Trophoblast cell (in vitro differentiated cells and primary cell): ENCODE measurements around the gene FRMD8.

ENCODE experiments used
- DNase-seq, 2 donors: peaks; one replicate each; pipeline ENCODE4 v3.0.0-alpha.2; 2016
- H2AFZ ChIP-seq: 2 replicates; pipeline ENCODE4 v1.6.1; 2013; ENCODE audit warnings: low read length, moderate library complexity, mild to moderate bottlenecking; ENCODE audit not compliant: insufficient read depth, poor library complexity
- H2AK5ac ChIP-seq: 2 replicates; pipeline ENCODE4 v1.6.1; 2013; ENCODE audit warnings: mild to moderate bottlenecking, low read length
- H2BK120ac ChIP-seq: 2 replicates; pipeline ENCODE4 v1.6.1; 2013; ENCODE audit warnings: low read length, mild to moderate bottlenecking, moderate library complexity; ENCODE audit not compliant: insufficient read depth, poor library complexity
- H2BK12ac ChIP-seq: 2 replicates; pipeline ENCODE4 v1.6.1; 2013; ENCODE audit warnings: mild to moderate bottlenecking, low read length, moderate library complexity
- H2BK5ac ChIP-seq: 2 replicates; pipeline ENCODE4 v1.6.1; 2013; ENCODE audit warnings: low read length, low read depth, moderate library complexity, mild to moderate bottlenecking; ENCODE audit not compliant: poor library complexity
- H3K14ac ChIP-seq: 2 replicates; pipeline ENCODE4 v1.6.1; 2013; ENCODE audit warnings: mild to moderate bottlenecking, low read length
- H3K18ac ChIP-seq: 2 replicates; pipeline ENCODE4 v1.6.1; 2013; ENCODE audit warnings: mild to moderate bottlenecking, low read length
- H3K23ac ChIP-seq: 2 replicates; pipeline ENCODE4 v1.6.1; 2013; ENCODE audit warnings: low read length
- H3K27ac ChIP-seq: 2 replicates; pipeline ENCODE4 v1.5.1; 2013; ENCODE audit warnings: low read depth, mild to moderate bottlenecking, inconsistent platforms, low read length, moderate library complexity
- H3K27me3 ChIP-seq: 2 replicates; pipeline ENCODE4 v1.6.1; 2013; ENCODE audit warnings: inconsistent platforms, mild to moderate bottlenecking, low read length, moderate library complexity; ENCODE audit not compliant: insufficient read depth
- H3K36me3 ChIP-seq, 2 experiments: 1 replicate in 1 of 2; 2 replicates in 1 of 2; pipeline ENCODE4 v1.6.1; 2013; ENCODE audit warnings: low read length in 2 of 2, mild to moderate bottlenecking in 2 of 2, moderate library complexity in 1 of 2; ENCODE audit not compliant: insufficient read depth in 2 of 2, control insufficient read depth in 1 of 2
- H3K4ac ChIP-seq: 2 replicates; pipeline ENCODE4 v1.6.1; 2013; ENCODE audit warnings: low read depth, mild to moderate bottlenecking, low read length, moderate library complexity
- H3K4me1 ChIP-seq, 2 experiments: 1 replicate in 1 of 2; 2 replicates in 1 of 2; pipeline ENCODE4 v1.6.1; 2013; ENCODE audit warnings: low read length in 2 of 2, mild to moderate bottlenecking in 2 of 2, moderate library complexity in 1 of 2; ENCODE audit not compliant: insufficient read depth in 2 of 2, control insufficient read depth in 1 of 2
- H3K4me2 ChIP-seq: 2 replicates; pipeline ENCODE4 v1.6.1; 2013; ENCODE audit warnings: inconsistent platforms, mild to moderate bottlenecking, low read length, moderate library complexity
- H3K4me3 ChIP-seq: 2 replicates; pipeline ENCODE4 v1.5.1; 2013; ENCODE audit warnings: mild to moderate bottlenecking, low read depth, low read length, inconsistent platforms
- H3K79me1 ChIP-seq: one replicate; pipeline ENCODE4 v1.6.1; 2013; ENCODE audit warnings: low read length
- H3K79me2 ChIP-seq: 2 replicates; pipeline ENCODE4 v1.6.1; 2013; ENCODE audit warnings: low read length, mild to moderate bottlenecking; ENCODE audit not compliant: control insufficient read depth, insufficient read depth, poor library complexity
- H3K9ac ChIP-seq: 2 replicates; pipeline ENCODE4 v1.6.1; 2013; ENCODE audit warnings: mild to moderate bottlenecking, low read length
- H3K9me3 ChIP-seq: 2 replicates; pipeline ENCODE4 v1.6.1; 2013; ENCODE audit warnings: low read depth, mild to moderate bottlenecking, control low read depth, inconsistent platforms, low read length; ENCODE audit not compliant: insufficient read depth
- H4K12ac ChIP-seq: 2 replicates; pipeline ENCODE4 v1.6.1; 2013; ENCODE audit warnings: low read depth, mild to moderate bottlenecking, low read length, moderate library complexity
- H4K8ac ChIP-seq: 2 replicates; pipeline ENCODE4 v1.6.1; 2013; ENCODE audit warnings: low read depth, mild to moderate bottlenecking, low read length, moderate library complexity
- H4K91ac ChIP-seq: one replicate; pipeline ENCODE4 v1.6.1; 2013; ENCODE audit warnings: low read depth, mild to moderate bottlenecking, low read length, moderate library complexity
- WGBS: extraction: QIAGEN DNeasy Blood & Tissue Kit; methylation state at CpG from one replicate; pipeline ENCODE4 v1.1.7; 2013; ENCODE audit warnings: missing lambda C conversion rate; ENCODE audit not compliant: insufficient read length, insufficient coverage; ENCODE audit errors: extremely low coverage; 5-methylcytosine and 5-hydroxymethylcytosine counted together

The FRMD8 gene

DNA sequence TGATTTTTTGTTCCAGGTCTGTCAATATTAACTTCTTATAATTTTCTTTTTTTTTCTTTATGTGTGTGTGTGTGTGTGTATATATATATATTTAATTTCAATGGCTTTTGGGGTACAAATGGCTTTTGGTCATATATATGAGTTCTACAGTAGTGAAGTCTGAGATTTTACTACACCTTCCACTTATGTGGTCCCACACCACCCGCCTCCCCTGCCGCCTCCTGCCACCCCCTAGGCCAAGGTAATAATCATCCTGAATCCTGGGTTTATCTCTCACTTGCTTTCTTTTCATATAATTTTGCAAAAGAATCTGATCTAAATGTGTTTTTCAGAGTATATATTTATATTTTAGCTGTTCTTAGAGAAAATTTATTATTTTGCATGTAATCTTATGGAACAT, 47.2 kb downstream of the FRMD8 start:
- Histone ChIP-seq H3K27me3 (no peaks in the 10 kb centered on the region), H3K9ac (no peak overlapping the region), H3K4me2 (no peak overlapping the region), H3K23ac (no peak overlapping the region), H3K4ac (no peak overlapping the region), H2AK5ac (no peak overlapping the region), H3K27ac (no peak overlapping the region), H3K4me3 (no peak overlapping the region), H2BK120ac (no peak overlapping the region), H2BK12ac (no peak overlapping the region), H3K36me3 (peaks cover 16 to 30% of the 10 kb centered on the region in 2 experiments), H4K8ac (no peak overlapping the region), H2AFZ (no peak overlapping the region), H3K9me3 (no peaks in the 10 kb centered on the region), H4K12ac (no peak overlapping the region), H2BK5ac (no peak overlapping the region), H3K4me1 (peaks cover 5 to 11% of the 10 kb centered on the region in 2 experiments), H4K91ac (no peak overlapping the region), H3K79me1 (peaks cover 1% of the 10 kb centered on the region), H3K18ac (no peak overlapping the region), H3K14ac (no peak overlapping the region), H3K79me2 (peaks cover 8% of the 10 kb centered on the region)
- WGBS = no CpG with 5 or more reads among the region's 2 CpGs
- DNase-seq = no peak

DNA sequence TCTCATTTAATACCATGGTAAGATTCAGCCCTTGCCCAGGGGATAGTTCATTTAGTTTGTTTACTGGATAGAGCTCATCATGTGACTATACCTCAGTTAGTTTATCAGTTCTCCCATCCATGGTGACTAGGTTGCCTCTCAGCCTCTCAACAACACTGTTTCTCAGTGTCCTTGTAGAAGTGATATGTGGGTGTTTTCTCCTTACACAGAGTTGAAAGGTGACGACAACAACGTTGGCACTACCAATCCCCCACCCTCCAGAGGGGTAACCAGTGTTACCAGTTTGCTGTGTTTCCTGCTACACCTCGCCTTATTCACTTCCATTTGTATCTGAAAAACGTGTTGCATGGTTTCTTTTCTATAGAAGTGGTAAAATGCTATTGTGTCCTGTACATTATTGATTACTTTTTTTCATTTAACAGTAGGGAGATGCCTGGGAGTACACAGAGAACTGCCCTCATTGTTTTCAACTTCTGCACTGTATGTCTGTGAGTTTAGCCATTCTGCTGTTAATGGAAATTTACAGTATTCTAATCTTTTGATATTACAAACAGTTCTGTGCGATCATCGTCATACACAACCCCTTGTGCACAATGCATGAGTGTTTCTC, 47.7 kb downstream of the FRMD8 start:
- H3K4me1 ChIP-seq = peaks cover 4 to 10% of the 10 kb centered on the region in 2 experiments
- no peak overlapping the region for H4K8ac ChIP-seq
- peaks cover 1% of the 10 kb centered on the region for H3K79me1 ChIP-seq
- peak overlapping the region; percentile 34 for H3K27ac ChIP-seq
- no peaks in the 10 kb centered on the region for H3K9me3 ChIP-seq
- peak overlapping the region; percentile 67 for H3K23ac ChIP-seq
- no peaks in the 10 kb centered on the region for H3K27me3 ChIP-seq
- peak in 1 of 2 donors; percentile 30 for DNase-seq
- H3K4ac ChIP-seq = no peak overlapping the region
- H2AFZ ChIP-seq = no peak overlapping the region
- peaks cover 16 to 32% of the 10 kb centered on the region in 2 experiments for H3K36me3 ChIP-seq
- H4K12ac ChIP-seq = no peak overlapping the region
- no peak overlapping the region for H3K14ac ChIP-seq
- H3K79me2 ChIP-seq = peaks cover 7% of the 10 kb centered on the region
- peak overlapping the region; percentile 14 for H3K18ac ChIP-seq
- H3K4me2 ChIP-seq = no peak overlapping the region
- no peak overlapping the region for H3K4me3 ChIP-seq
- H2BK120ac ChIP-seq = no peak overlapping the region
- no peak overlapping the region for H4K91ac ChIP-seq
- H3K9ac ChIP-seq = no peak overlapping the region
- H2AK5ac ChIP-seq = no peak overlapping the region
- H2BK5ac ChIP-seq = no peak overlapping the region
- WGBS = no CpG with 5 or more reads among the region's 6 CpGs
- no peak overlapping the region for H2BK12ac ChIP-seq

DNA sequence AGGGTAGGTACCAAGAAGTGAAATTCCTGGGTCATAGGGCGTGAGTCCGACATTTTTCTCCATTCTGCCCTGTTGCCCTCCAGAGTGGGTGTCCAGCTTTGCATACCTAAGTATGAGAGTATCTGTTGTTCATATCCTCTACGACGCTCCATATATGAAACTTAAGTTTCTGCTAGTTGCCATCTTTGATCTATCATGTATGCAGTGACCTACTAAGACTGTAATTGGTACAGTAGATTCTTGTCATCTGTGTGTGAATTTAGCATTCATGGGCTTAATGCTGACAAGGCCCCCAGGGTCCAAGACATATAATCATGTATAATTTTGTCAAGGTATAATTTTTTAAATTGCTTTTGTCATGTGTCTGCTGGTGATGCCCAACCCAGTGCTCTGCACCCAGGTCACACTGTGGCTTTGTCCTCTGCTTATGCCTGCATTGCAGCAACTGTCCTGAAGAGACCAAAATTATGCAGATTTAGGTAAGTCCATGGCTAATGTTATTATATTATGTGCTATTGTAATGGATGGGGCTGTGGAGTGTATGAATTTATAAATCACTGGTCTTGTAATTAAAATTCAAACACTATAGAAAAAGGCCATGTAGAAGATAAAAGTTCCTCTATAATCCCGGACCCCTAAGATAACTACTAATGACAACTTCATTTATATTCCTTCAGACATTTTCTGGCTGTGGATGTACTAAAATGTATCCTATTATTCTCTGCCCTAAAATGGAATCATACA, 48.4 kb downstream of the FRMD8 start:
- no peak overlapping the region for H4K91ac ChIP-seq
- H3K4me1 ChIP-seq = peaks cover under 1 to 6% of the 10 kb centered on the region in 2 experiments
- H3K27me3 ChIP-seq = no peaks in the 10 kb centered on the region
- no peak overlapping the region for H4K8ac ChIP-seq
- H3K4me2 ChIP-seq = no peak overlapping the region
- H3K4ac ChIP-seq = no peak overlapping the region
- H3K23ac ChIP-seq = no peak overlapping the region
- no peak overlapping the region for H2AFZ ChIP-seq
- H3K4me3 ChIP-seq = no peak overlapping the region
- no peak overlapping the region for H3K18ac ChIP-seq
- H2AK5ac ChIP-seq = no peak overlapping the region
- peak in 1 of 2 donors; percentile 26 for DNase-seq
- no peak overlapping the region for H2BK120ac ChIP-seq
- H3K79me1 ChIP-seq = no peaks in the 10 kb centered on the region
- H2BK5ac ChIP-seq = no peak overlapping the region
- no peak overlapping the region for H3K27ac ChIP-seq
- no peaks in the 10 kb centered on the region for H3K9me3 ChIP-seq
- H3K9ac ChIP-seq = no peak overlapping the region
- no peak overlapping the region for H4K12ac ChIP-seq
- H3K14ac ChIP-seq = no peak overlapping the region
- H2BK12ac ChIP-seq = no peak overlapping the region
- peaks cover 16 to 30% of the 10 kb centered on the region in 2 experiments for H3K36me3 ChIP-seq
- WGBS = no CpG with 5 or more reads among the region's 5 CpGs
- H3K79me2 ChIP-seq = peaks cover 4% of the 10 kb centered on the region

DNA sequence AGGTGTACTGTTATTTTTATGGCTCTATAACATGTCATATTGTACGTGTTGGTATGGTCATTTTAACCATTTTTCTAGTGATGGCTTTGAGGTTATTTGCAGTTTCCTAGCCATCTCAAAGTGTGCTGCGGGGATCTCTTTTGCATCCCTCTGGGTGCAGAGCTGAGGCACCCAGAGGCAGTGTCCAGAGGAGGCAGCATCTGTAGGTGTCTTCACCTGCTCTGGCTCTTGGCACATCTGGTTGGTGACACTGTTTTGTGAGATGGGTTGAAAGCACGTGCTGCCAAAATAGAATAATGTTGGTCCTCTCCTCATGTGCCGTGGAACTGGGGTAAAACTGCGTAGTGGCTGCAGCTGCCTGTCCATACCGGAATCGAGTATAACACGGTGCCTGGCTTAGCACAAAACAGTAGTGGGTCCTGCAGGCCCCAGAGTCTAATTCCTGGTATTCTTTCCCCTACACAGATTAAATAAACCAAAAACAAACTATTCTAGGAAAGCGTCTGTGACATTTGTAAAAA, 49.0 kb downstream of the FRMD8 start:
- no peak overlapping the region for H3K9ac ChIP-seq
- H3K27me3 ChIP-seq = no peaks in the 10 kb centered on the region
- no peak overlapping the region for H3K4ac ChIP-seq
- no CpG with 5 or more reads among the region's 9 CpGs for WGBS
- H2BK5ac ChIP-seq = no peak overlapping the region
- no peak overlapping the region for H3K18ac ChIP-seq
- H3K4me1 ChIP-seq = peaks cover 0 to 6% of the 10 kb centered on the region in 2 experiments
- peaks cover 4% of the 10 kb centered on the region for H3K79me2 ChIP-seq
- H2BK120ac ChIP-seq = no peak overlapping the region
- no peak overlapping the region for H2AK5ac ChIP-seq
- no peak overlapping the region for H4K12ac ChIP-seq
- no peak overlapping the region for H3K23ac ChIP-seq
- H2BK12ac ChIP-seq = no peak overlapping the region
- H4K91ac ChIP-seq = no peak overlapping the region
- H3K27ac ChIP-seq = no peak overlapping the region
- H2AFZ ChIP-seq = no peak overlapping the region
- no peak overlapping the region for H3K4me3 ChIP-seq
- no peak overlapping the region for H3K4me2 ChIP-seq
- H3K9me3 ChIP-seq = no peaks in the 10 kb centered on the region
- no peaks in the 10 kb centered on the region for H3K79me1 ChIP-seq
- peak in 1 of 2 donors; percentile 17 for DNase-seq
- no peak overlapping the region for H3K14ac ChIP-seq
- H4K8ac ChIP-seq = peak overlapping the region; percentile 1
- H3K36me3 ChIP-seq = peaks cover 16 to 29% of the 10 kb centered on the region in 2 experiments
